SK-N-SH (cell line): ENCODE results near the gene SFTPB. TPM values are rescaled to one million over a fixed set of nuclear protein-coding genes. Genes with fewer than 3 reads are reported as not detected.
A peak's percentile ranks its signal among the peaks of the same experiment; 100 is the strongest.

Source experiments
- CTCF ChIA-PET: fragments of 300-600, 350-600 bp; formaldehyde crosslinking; extraction: SDS; loops from one replicate; lab custom pipeline; 2021; lab: Yijun Ruan, JAX
- POLR2A ChIA-PET: fragments of 350-600 bp; sonication (Branson Sonifier 250); formaldehyde crosslinking; extraction: SDS; loops from one replicate; lab custom pipeline; 2020; ENCODE audit warnings: antibody characterized with exemption, inconsistent platforms; lab: Yijun Ruan, JAX
- DNase-seq: peaks from one replicate; pipeline ENCODE4 v3.0.0; 2012
- H2AFZ ChIP-seq: fragments of 200-600 bp; sonication (generic); 2 replicates; pipeline ENCODE4 v1.8.1; 2016; ENCODE audit warnings: antibody characterized with exemption, mild to moderate bottlenecking, low read depth
- H3F3A ChIP-seq: fragments of 200-600 bp; sonication (generic); replicated peaks from 2 replicates; pipeline ENCODE3; 2016; ENCODE audit warnings: antibody characterized with exemption, mild to moderate bottlenecking; ENCODE audit not compliant: insufficient read depth
- H3K27ac ChIP-seq, 2 experiments: fragments of 200-500 bp in 1 of 2; fragments of 200-600 bp in 1 of 2; sonication (Bioruptor generic) in 1 of 2; sonication (generic), shearing (Covaris generic) in 1 of 2; 2 replicates each; pipeline versions ENCODE4 v1.5.1 to v1.6.1; 2014 to 2016; ENCODE audit warnings: low read depth in 2 of 2, inconsistent platforms in 1 of 2, low read length in 1 of 2, mild to moderate bottlenecking in 1 of 2, mixed read lengths in 1 of 2
- H3K27me3 ChIP-seq: fragments of 200-600 bp; sonication (generic), shearing (Covaris generic); 2 replicates; pipeline ENCODE4 v1.6.1; 2016; ENCODE audit warnings: mixed run types; ENCODE audit not compliant: insufficient read depth
- H3K36me3 ChIP-seq, 2 experiments: fragments of 200-500 bp in 1 of 2; fragments of 200-600 bp in 1 of 2; sonication (Bioruptor generic) in 1 of 2; sonication (generic) in 1 of 2; replicated peaks in 1 of 2; 2 replicates each; pipeline versions ENCODE3 to v1.5.1; 2014 to 2016; ENCODE audit warnings: low read length in 1 of 2, mild to moderate bottlenecking in 1 of 2; ENCODE audit not compliant: insufficient read depth in 2 of 2, control insufficient read depth in 1 of 2
- H3K4me1 ChIP-seq, 2 experiments: fragments of 200-500 bp in 1 of 2; fragments of 200-600 bp in 1 of 2; sonication (Bioruptor generic) in 1 of 2; sonication (generic), shearing (Covaris generic) in 1 of 2; 2 replicates each; pipeline versions ENCODE4 v1.5.1 to v1.6.1; 2014 to 2016; ENCODE audit warnings: low read depth in 1 of 2, low read length in 1 of 2, mixed run types in 1 of 2; ENCODE audit not compliant: insufficient read depth in 2 of 2, control insufficient read depth in 1 of 2
- H3K4me2 ChIP-seq: fragments of 200-600 bp; sonication (generic), shearing (Covaris generic); 2 replicates; pipeline ENCODE4 v1.6.1; 2017; ENCODE audit warnings: mixed run types
- H3K4me3 ChIP-seq, 2 experiments: fragments of 200-500 bp in 1 of 2; fragments of 200-600 bp in 1 of 2; sonication (Bioruptor generic) in 1 of 2; sonication (generic), shearing (Covaris generic) in 1 of 2; 2 replicates each; pipeline versions ENCODE4 v1.5.1 to v1.8.1; 2014 to 2016; ENCODE audit warnings: low read depth in 2 of 2, inconsistent platforms in 1 of 2, low read length in 1 of 2, mild to moderate bottlenecking in 1 of 2, mixed read lengths in 1 of 2, moderate library complexity in 1 of 2
- H3K79me2 ChIP-seq: fragments of 200-600 bp; sonication (generic); 2 replicates; pipeline ENCODE4 v1.8.1; 2017; ENCODE audit warnings: mild to moderate bottlenecking; ENCODE audit not compliant: insufficient read depth
- H3K9ac ChIP-seq: fragments of 200-600 bp; sonication (generic); 2 replicates; pipeline ENCODE4 v1.6.1; 2017; ENCODE audit warnings: mixed run types
- H3K9me2 ChIP-seq: fragments of 200-600 bp; sonication (generic); 2 replicates; pipeline ENCODE4 v1.6.1; 2017; ENCODE audit warnings: mixed run types
- H3K9me3 ChIP-seq: fragments of 200-600 bp; sonication (generic); 2 replicates; pipeline ENCODE4 v1.6.1; 2017; ENCODE audit warnings: mixed run types, mild to moderate bottlenecking, moderate library complexity
- H4K20me1 ChIP-seq: fragments of 200-600 bp; sonication (generic); 2 replicates; pipeline ENCODE4 v1.6.1; 2017; ENCODE audit warnings: mild to moderate bottlenecking, mixed run types; ENCODE audit not compliant: insufficient read depth
- FOSL2 ChIP-seq: IDR thresholded peaks from 2 replicates; pipeline ENCODE4 v1.4.0; 2012; ENCODE audit warnings: low read depth, mild to moderate bottlenecking, moderate library complexity, borderline replicate concordance
- MEF2A ChIP-seq: IDR thresholded peaks from 2 replicates; pipeline ENCODE4 v1.4.0; 2012; ENCODE audit warnings: low read depth, borderline replicate concordance
- NRF1 ChIP-seq: IDR thresholded peaks from 2 replicates; pipeline ENCODE4 v1.6.1; 2012; ENCODE audit warnings: low read depth, mild to moderate bottlenecking, low read length
- RAD21 ChIP-seq: IDR thresholded peaks from 2 replicates; pipeline ENCODE4 v1.6.1; 2012; ENCODE audit warnings: mild to moderate bottlenecking, low read length
- RFX5 ChIP-seq: IDR thresholded peaks from 2 replicates; pipeline ENCODE4 v1.6.1; 2012; ENCODE audit warnings: mild to moderate bottlenecking, improper control_type of control experiment, low read length
- RXRA ChIP-seq: IDR thresholded peaks from 2 replicates; pipeline ENCODE4 v1.4.0; 2012; ENCODE audit warnings: low read depth, mild to moderate bottlenecking, borderline replicate concordance
- SMC3 ChIP-seq: IDR thresholded peaks from 2 replicates; pipeline ENCODE4 v1.6.1; 2012; ENCODE audit warnings: low read depth, low read length, improper control_type of control experiment
- TAF1 ChIP-seq: IDR thresholded peaks from 2 replicates; pipeline ENCODE4 v1.6.1; 2012; ENCODE audit warnings: low read depth, mild to moderate bottlenecking, low read length, moderate library complexity, borderline replicate concordance
- WGBS: methylation state at CpG from one replicate; pipeline ENCODE4 v1.1.6; 2017; ENCODE audit warnings: low lambda C conversion rate; 5-methylcytosine and 5-hydroxymethylcytosine counted together
- polyA plus RNA-seq, 3 experiments: library from polyadenylated mRNA; depleted of rRNA; stranded (reverse); fragments of >200 nt; gene quantifications; 2 replicates each; pipeline ENCODE4 v1.2.3, GENCODE V29; 2012
- TF ChIP-seq, protein P1 (sequence below): IDR thresholded peaks from 2 replicates; pipeline ENCODE4 v1.4.0; 2012; ENCODE audit warnings: low read depth, borderline replicate concordance
- TF ChIP-seq, protein P2 (sequence below): fragments of 200-600 bp; sonication (generic); IDR thresholded peaks from 2 replicates; pipeline ENCODE4 v1.6.1; 2017; ENCODE audit warnings: antibody characterized with exemption, mild to moderate bottlenecking, moderate library complexity
- TF ChIP-seq, protein P3 (sequence below): IDR thresholded peaks from 2 replicates; pipeline ENCODE4 v1.4.0; 2012; ENCODE audit warnings: low read depth, borderline replicate concordance

The SFTPB gene
- polyA plus RNA-seq, 1 of the 3 experiments (the other 2 are of a cell fraction) = not detected

DNA sequence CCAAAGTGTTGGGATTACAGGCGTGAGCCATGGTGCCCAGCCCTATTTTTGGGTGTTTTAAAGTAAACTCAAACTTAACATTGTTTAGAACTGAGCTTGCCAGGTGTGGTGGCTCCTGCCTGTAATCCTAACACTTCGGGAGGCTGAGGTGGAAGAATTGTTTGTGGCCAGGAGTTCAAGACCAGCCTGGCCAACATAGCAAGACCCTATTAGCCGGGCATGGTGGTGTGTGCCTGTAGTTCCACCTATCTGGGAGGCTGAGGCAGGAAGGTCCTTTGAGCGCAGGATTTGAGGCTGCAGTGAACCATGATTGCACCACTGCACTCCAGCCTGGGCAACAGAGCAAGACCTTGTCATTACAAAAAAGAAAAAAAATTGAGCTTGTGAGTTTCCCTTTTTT is 17.5 kb downstream of the SFTPB start (continued):
- TF ChIP-seq, protein P1, sequence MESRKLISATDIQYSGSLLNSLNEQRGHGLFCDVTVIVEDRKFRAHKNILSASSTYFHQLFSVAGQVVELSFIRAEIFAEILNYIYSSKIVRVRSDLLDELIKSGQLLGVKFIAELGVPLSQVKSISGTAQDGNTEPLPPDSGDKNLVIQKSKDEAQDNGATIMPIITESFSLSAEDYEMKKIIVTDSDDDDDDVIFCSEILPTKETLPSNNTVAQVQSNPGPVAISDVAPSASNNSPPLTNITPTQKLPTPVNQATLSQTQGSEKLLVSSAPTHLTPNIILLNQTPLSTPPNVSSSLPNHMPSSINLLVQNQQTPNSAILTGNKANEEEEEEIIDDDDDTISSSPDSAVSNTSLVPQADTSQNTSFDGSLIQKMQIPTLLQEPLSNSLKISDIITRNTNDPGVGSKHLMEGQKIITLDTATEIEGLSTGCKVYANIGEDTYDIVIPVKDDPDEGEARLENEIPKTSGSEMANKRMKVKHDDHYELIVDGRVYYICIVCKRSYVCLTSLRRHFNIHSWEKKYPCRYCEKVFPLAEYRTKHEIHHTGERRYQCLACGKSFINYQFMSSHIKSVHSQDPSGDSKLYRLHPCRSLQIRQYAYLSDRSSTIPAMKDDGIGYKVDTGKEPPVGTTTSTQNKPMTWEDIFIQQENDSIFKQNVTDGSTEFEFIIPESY = no peak
- no peak for TF ChIP-seq RXRA
- TF ChIP-seq RFX5 = no peak

DNA sequence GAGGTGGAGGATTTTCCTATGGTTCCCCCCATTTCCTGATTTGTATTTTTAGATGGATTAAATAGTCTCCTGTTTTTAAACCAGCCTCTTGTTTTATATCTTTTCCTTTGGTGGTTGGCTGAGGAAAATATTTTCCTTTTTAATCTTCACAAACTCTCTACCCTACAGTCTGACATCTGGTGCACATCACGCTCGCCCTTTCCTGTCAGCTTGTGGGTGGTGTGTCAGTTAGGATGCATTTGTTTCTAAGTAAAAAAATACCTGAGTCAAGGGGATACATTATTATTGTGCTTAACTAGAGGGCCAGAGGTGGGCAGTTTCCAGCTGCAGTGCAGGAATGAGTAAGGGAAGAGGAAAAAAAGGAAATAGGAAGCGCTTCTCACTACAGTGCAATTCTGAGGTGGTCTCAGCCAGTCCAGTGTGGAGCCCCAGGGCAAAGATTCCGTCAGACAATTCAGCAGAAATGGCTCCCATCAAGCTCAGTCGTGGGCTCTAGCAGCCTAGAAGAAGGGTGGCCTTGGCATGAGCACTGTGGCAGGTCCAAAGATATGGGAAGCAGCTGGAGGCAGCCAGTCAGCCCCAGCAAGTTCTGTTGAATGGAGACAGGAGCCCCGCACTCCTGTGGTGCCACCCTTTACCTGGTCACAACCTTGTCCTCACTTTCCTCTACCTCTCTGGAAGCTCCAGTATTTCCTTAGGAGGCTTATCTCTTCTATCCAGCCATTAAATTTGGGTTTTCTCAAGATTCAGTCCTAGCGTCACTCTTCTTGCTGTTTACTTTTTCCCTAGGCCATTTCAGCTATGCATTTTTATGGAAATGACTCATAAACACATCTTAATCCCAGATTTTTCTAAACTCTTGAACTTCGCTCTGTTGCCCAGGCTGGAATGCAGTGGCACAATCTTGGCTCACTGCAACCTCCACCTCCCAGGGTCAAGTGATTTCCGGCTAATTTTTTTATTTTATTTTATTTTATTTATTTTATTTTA is 18.5 kb downstream of the SFTPB start:
- H3K36me3 ChIP-seq = peaks cover 51 to 55% of the 10 kb centered on the region in 2 experiments
- H3K27ac ChIP-seq = peak overlapping the region in 1 of 2 experiments; percentile 54; a peak in 2 of 4 replicates
- peaks cover 31% of the 10 kb centered on the region for H3F3A ChIP-seq
- WGBS = 75% methylated on average over 9 of the region's 9 CpGs
- H3K4me1 ChIP-seq = peaks cover 0 to 12% of the 10 kb centered on the region in 2 experiments; a peak in 1 of 4 replicates
- H3K27me3 ChIP-seq = no peaks in the 10 kb centered on the region
- no peak overlapping the region for H3K4me3 ChIP-seq
- no peak for DNase-seq
- no peaks in the 10 kb centered on the region for H3K9me3 ChIP-seq
- no peaks in the 10 kb centered on the region for H3K9me2 ChIP-seq
- H3K9ac ChIP-seq = no peak overlapping the region
- H3K4me2 ChIP-seq = peak overlapping the region; percentile 12; the same call in 1 of the 2 replicates
- ChIA-PET CTCF (interaction anchor here (0.9 to 7.5 kb wide), 18 partner anchors 7 to 165 kb away, joined by 3 to 62 read pairs (median 4); partner anchors contain the start of gene SFTPB), POLR2A (no interaction called here)
- TF ChIP-seq TAF1 (no peak), FOSL2 (peak; percentile 48; the same call in 1 of the 2 replicates), RAD21 (no peak), NRF1 (no peak), MEF2A (no peak)
- H2AFZ ChIP-seq = no peak overlapping the region
- no peaks in the 10 kb centered on the region for H4K20me1 ChIP-seq
- H3K79me2 ChIP-seq = peaks cover 3% of the 10 kb centered on the region; the same call in 1 of the 2 replicates

DNA sequence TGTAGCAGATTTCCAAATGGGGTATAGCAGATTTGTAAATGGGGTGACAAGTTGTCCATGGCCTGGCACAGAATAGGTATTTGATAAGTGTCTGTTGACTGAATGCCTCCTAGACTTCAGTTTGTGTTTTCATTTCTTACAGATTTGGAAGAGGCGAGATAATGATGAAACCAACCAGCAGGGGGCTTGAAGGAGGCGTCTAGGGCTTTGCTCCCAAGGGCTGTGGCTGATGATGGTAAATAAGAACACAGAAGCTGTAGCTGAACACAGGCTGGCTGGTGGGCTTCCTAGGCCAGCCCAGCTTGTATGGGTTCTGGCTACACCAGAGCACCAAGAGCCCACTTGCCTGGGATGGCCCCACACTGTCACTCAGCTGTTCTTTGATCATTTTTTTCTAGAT is 19.4 kb downstream of the SFTPB start:
- Histone ChIP-seq H3K9ac (no peak overlapping the region), H3F3A (peaks cover 28% of the 10 kb centered on the region), H3K79me2 (peaks cover 3% of the 10 kb centered on the region; the same call in 1 of the 2 replicates), H3K27ac (peak overlapping the region in 1 of 2 experiments; percentile 54; a peak in 2 of 4 replicates), H3K9me2 (no peaks in the 10 kb centered on the region), H2AFZ (no peak overlapping the region), H3K27me3 (no peaks in the 10 kb centered on the region), H3K36me3 (peaks cover 57 to 63% of the 10 kb centered on the region in 2 experiments), H3K4me1 (peaks cover 0 to 12% of the 10 kb centered on the region in 2 experiments; a peak in 1 of 4 replicates), H3K4me3 (no peak overlapping the region), H3K9me3 (no peaks in the 10 kb centered on the region), H4K20me1 (no peaks in the 10 kb centered on the region), H3K4me2 (no peak overlapping the region)
- TF ChIP-seq TAF1 = no peak
- TF ChIP-seq, protein P2, sequence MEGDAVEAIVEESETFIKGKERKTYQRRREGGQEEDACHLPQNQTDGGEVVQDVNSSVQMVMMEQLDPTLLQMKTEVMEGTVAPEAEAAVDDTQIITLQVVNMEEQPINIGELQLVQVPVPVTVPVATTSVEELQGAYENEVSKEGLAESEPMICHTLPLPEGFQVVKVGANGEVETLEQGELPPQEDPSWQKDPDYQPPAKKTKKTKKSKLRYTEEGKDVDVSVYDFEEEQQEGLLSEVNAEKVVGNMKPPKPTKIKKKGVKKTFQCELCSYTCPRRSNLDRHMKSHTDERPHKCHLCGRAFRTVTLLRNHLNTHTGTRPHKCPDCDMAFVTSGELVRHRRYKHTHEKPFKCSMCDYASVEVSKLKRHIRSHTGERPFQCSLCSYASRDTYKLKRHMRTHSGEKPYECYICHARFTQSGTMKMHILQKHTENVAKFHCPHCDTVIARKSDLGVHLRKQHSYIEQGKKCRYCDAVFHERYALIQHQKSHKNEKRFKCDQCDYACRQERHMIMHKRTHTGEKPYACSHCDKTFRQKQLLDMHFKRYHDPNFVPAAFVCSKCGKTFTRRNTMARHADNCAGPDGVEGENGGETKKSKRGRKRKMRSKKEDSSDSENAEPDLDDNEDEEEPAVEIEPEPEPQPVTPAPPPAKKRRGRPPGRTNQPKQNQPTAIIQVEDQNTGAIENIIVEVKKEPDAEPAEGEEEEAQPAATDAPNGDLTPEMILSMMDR = peak; percentile 66
- peak; percentile 45 for TF ChIP-seq SMC3
- TF ChIP-seq, protein P3, sequence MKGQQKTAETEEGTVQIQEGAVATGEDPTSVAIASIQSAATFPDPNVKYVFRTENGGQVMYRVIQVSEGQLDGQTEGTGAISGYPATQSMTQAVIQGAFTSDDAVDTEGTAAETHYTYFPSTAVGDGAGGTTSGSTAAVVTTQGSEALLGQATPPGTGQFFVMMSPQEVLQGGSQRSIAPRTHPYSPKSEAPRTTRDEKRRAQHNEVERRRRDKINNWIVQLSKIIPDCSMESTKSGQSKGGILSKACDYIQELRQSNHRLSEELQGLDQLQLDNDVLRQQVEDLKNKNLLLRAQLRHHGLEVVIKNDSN = no peak
- TF ChIP-seq RAD21 = peak; percentile 36
- WGBS = 65% methylated on average over 2 of the region's 2 CpGs
- ChIA-PET CTCF (interaction anchor here (0.9 to 7.5 kb wide), 16 partner anchors 8 to 165 kb away, joined by 3 to 62 read pairs (median 4); partner anchors contain the start of gene SFTPB), POLR2A (interaction anchor here (0.6 kb wide), 1 partner anchor 10 kb away, joined by 3 read pairs; no protein-coding TSS in a partner anchor)
- DNase-seq = peak; percentile 49
